KOPT-K1 (cell line): ENCODE data around the gene BBS9.
"Not testable (repeated sequence)": the region's sequence is repeated elsewhere in the genome, so short reads cannot be mapped to it uniquely, and the experiment has no call there.

Source experiments
- H3K27ac ChIP-seq: fragments of 200-600 bp; sonication (generic); 2 replicates; pipeline ENCODE4 v1.5.1; 2016; ENCODE audit warnings: antibody characterized with exemption, mild to moderate bottlenecking, low read depth, low read length; ENCODE audit not compliant: poor library complexity, severe bottlenecking
- H3K36me3 ChIP-seq: fragments of 200-600 bp; sonication (generic); 2 replicates; pipeline ENCODE4 v1.5.1; 2017; ENCODE audit warnings: antibody characterized with exemption, mild to moderate bottlenecking, low read length, moderate library complexity; ENCODE audit not compliant: insufficient read depth
- H3K9me3 ChIP-seq: fragments of 200-600 bp; sonication (generic); 2 replicates; pipeline ENCODE4 v1.5.1; 2017; ENCODE audit warnings: antibody characterized with exemption, low read length, mild to moderate bottlenecking; ENCODE audit not compliant: insufficient read depth, poor library complexity, severe bottlenecking

The BBS9 gene

DNA sequence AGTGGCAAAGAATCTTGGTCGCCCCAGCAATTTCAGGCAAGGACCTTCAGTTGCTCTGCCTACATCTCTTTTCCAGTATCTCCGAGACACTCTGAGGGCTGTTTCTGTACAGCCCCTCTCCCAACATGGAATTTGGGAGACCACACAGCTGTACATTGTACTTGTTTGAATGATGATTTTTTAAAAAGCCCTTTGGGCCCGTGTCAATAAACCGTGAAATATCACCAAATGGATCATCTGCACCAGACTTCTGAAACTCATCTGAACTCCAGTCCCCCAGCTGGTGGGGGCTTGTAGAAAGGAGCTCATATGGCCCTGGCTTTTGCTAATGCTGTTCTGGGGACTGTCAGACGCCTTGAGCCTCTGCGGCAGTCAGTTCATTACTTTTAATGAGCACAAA lies 374.9 kb downstream of the BBS9 start:
- no peak overlapping the region for H3K27ac ChIP-seq
- H3K36me3 ChIP-seq: no peaks in the 10 kb centered on the region
- H3K9me3 ChIP-seq: no peaks in the 10 kb centered on the region

DNA sequence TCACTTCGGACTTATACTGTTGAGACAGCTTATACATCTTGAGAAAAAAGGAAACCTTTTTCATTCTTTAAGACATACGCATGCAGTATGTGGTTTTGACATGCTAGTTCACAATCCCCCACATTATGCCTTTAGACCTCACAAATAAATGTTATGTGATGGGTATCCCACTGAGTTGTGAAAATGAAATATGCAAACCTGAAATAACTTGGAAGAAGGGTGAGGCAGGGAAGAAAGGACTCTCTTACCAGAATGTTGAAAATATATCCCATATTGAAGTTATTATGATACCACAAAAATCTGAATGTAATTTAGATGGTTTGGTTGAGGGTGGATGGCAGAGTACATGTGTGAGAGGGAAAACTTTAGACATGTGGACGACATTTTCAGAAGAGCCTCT lies 379.8 kb downstream of the BBS9 start:
- no peaks in the 10 kb centered on the region for H3K9me3 ChIP-seq
- H3K27ac ChIP-seq: no peak overlapping the region

DNA sequence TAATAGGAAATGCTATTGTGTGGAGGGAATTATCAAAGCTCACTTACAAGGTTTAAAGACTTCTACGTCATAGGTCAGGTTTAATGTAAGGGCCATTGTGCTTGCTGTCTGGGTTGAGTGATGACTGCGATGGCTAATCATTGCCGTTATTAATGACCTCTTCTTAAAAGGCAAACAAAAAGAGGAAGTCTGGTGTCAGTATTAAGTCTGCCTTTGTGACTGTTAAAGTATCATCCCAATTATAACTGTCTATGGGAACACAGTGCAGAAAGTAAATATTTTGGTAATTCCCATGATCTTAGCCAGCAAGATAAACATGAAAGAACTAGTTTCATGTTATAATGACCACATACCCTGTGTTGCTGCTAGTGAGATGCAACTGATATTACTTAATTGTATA lies 382.4 kb downstream of the BBS9 start:
- Histone ChIP-seq H3K27ac (no peak overlapping the region), H3K36me3 (no peaks in the 10 kb centered on the region), H3K9me3 (no peaks in the 10 kb centered on the region)

More for the DNA sequence above, 379.8 kb downstream of the BBS9 start:
- no peaks in the 10 kb centered on the region for H3K36me3 ChIP-seq

DNA sequence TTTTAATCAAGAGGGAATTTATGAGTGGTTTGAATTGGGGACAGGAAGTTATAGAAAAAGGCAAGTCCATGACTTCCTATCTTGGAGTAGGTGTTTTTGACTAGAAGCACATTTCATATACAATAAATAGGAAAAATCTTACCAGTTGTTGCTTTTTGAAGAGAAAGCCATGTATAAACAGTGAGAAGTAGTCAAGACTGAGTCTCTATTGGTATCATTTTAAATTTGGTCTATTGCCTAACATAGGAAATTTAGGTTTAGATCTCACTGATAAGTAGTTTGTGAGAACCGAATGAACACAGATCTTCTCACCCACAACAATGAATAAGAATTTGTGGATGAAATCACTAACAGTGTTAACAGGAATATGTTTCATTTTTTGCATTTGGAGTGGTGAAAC lies 387.2 kb downstream of the BBS9 start:
- Histone ChIP-seq H3K9me3 (no peaks in the 10 kb centered on the region), H3K36me3 (no peaks in the 10 kb centered on the region), H3K27ac (no peak overlapping the region)

- no peak overlapping the region for H3K27ac ChIP-seq
- no peaks in the 10 kb centered on the region for H3K36me3 ChIP-seq
- H3K9me3 ChIP-seq: no peaks in the 10 kb centered on the region
Measured at GRCh38 chr7:33517191-33517590, 387.8 kb downstream of the BBS9 start.

- H3K36me3 ChIP-seq, H3K27ac ChIP-seq, H3K9me3 ChIP-seq: not testable (repeated sequence)
Measured at GRCh38 chr7:33527008-33527407, 397.6 kb downstream of the BBS9 start.

DNA sequence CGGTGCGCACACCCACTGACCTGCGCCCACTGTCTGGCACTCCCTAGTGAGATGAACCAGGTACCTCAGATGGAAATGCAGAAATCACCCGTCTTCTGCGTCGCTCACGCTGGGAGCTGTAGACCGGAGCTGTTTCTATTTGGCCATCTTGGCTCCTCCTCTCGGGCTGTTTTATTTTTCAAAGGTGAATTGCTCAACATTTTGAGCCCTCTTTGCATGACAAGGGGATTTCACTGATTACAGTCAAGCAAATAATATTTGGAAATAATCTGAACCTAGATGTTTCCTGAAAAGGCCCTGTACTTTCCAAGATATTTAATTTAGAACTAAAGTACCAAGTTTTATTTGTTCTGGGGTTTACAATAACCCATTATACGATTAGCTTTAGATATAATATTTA lies 398.2 kb downstream of the BBS9 start:
- H3K9me3 ChIP-seq, H3K36me3 ChIP-seq, H3K27ac ChIP-seq: not testable (repeated sequence)

GRCh38 chr7:33529070-33529469 lies 399.7 kb downstream of the BBS9 start:
- no peak overlapping the region for H3K27ac ChIP-seq
- H3K9me3 ChIP-seq: no peaks in the 10 kb centered on the region
- no peaks in the 10 kb centered on the region for H3K36me3 ChIP-seq

DNA sequence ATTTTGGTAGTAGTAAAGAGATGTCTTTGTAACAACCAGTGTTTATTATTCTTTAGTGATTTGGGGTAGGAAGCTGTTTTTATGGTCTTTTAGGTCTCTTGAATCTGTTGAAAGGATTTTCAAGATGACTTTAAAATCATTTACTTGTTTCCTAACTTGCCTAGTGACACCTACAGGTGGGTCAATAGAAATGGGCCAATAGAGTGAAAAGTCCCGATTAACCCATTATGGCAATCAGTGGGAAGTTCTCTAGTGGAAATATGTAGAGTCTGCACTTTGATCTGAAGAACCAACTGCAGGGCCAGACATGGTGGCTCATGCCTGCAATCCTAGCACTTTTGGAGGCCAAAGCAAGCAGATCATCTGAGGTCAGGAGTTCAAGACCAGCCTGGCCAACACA lies 401.3 kb downstream of the BBS9 start:
- Histone ChIP-seq H3K9me3 (no peaks in the 10 kb centered on the region), H3K36me3 (no peaks in the 10 kb centered on the region), H3K27ac (no peak overlapping the region)

- no peak overlapping the region for H3K27ac ChIP-seq
- H3K9me3 ChIP-seq: no peaks in the 10 kb centered on the region
- no peaks in the 10 kb centered on the region for H3K36me3 ChIP-seq
Measured at GRCh38 chr7:33531888-33532287, 402.5 kb downstream of the BBS9 start.

DNA sequence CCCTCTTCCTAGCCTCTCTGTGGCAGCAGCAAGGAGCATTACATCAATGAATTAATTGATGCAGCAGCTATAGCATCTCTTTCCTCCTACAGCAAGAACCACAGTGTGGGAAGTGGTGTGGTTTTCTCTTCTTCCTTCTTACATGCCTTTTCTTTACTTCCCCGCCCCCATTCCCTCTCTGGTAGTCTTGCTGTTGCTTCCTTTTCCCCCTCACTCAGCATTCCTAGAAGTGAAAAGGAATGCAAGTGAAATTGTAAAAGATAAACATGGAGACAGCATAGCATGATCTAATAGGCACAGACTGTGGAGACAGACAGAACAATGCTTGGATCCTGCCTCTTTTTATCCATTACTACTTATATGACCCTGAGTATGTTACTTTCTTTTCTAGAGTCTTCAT lies 405.5 kb downstream of the BBS9 start:
- Histone ChIP-seq H3K9me3 (peaks cover 10% of the 10 kb centered on the region), H3K27ac (no peak overlapping the region), H3K36me3 (no peaks in the 10 kb centered on the region)

GRCh38 chr7:33535989-33536388 lies 406.6 kb downstream of the BBS9 start:
- H3K36me3 ChIP-seq: no peaks in the 10 kb centered on the region
- peaks cover 12% of the 10 kb centered on the region for H3K9me3 ChIP-seq
- H3K27ac ChIP-seq: no peak overlapping the region

DNA sequence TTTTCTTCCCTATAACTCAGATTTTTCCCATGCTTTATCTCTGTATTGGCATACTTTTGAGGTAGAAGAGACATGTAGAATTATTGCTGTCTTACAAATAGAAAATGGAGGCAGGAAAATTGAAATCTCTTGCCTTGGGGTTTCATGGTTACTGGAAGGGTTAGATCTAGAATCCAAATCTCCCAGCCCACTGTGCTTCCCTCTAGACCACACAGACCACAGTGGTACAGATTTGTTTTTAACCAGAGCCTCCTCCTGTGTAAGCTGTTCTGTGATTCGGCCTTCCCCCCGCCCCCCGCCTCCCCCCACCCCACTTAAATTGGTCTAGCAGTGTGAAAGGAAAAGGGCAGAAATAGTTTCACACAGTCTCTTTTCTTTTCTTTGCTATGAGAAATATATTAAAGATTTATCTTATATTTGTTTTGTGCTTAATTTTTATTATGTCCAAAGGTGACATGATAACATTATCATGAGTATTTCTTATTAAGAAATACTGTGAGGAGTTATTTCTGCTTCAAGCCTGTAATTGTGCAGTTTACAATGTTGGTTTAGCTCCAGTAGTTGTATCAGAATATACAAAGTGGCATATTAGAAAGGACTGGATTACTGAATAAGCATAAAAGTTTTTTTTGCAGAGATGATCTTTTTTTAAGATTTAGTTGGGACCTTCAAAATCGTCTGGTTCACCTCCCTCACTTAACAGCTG lies 407.2 kb downstream of the BBS9 start:
- Histone ChIP-seq H3K27ac (no peak overlapping the region), H3K9me3 (peaks cover 12% of the 10 kb centered on the region), H3K36me3 (no peaks in the 10 kb centered on the region)

DNA sequence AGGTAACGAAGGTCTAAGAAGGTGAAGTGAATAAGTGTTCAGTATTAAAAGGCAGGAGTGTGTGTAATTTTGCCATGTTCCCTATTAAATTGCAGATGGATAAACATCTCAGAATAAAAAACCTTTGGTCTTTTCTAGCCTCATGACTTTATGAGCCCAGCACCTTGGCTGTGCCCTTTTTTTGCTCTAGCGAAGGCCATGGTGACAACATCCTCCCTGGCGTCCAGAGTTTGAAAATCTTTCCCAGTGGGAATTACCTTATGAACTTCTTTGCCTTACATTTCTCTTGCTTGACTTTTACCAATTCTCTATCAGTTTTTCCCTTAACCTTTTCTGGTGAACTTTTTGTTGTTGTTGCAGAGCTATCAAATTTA lies 407.7 kb downstream of the BBS9 start:
- Histone ChIP-seq H3K9me3 (peaks cover 12% of the 10 kb centered on the region), H3K27ac (no peak overlapping the region), H3K36me3 (no peaks in the 10 kb centered on the region)

DNA sequence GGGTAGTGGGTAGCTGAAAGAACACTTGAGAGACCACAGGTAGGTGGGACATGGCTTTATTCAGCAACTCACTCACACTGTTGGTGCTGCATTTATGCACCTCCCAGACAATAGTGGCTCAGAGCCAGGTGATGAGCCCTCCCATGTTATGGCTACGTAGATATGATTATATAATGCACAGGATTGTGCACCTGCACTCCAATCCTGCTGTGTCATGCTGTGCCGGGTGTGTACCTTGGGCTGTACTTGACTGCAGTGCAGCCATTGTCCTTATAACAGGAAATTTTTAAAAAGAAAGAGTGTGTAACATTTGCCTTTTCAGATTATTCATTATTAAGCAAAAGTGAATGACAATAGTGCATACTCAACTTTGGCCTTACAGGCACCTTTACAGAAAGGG lies 409.8 kb downstream of the BBS9 start:
- Histone ChIP-seq H3K27ac (no peak overlapping the region), H3K9me3 (peaks cover 12% of the 10 kb centered on the region), H3K36me3 (no peaks in the 10 kb centered on the region)

DNA sequence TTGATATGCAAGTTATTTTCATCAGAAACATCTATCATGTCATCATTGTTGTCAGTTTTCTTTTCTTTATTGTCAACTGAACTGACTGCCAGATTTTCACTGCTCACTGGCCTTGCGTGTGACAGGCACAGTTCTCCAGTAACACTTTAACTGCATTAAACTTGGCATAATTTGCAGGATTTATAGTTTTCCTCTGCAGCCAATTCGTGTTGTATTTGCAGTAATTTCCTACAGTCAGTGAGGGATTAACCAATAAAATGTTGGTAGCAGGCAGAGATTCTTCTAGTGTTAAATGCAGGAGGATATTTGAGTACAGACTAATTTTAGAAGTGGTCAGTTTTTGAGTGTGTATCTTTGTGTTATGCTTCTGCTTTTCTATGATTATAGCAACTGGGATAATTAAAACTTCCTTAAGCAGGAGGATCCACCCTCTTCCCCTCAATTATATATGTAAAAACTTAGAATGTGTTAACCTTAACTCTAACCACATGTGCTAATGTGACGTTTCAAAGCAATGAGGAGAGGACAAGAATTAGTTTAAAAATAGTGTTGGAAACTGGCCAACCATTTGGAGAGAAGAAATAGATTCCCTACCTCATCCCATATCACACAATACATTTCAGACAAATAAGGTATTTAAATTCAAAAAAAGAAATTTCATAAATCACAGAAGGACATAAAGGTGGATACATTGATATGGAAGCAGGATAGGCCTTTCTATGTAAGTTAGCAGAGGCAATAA lies 410.5 kb downstream of the BBS9 start:
- peaks cover 12% of the 10 kb centered on the region for H3K9me3 ChIP-seq
- H3K36me3 ChIP-seq: no peaks in the 10 kb centered on the region
- no peak overlapping the region for H3K27ac ChIP-seq
